ENCODE data around the gene CALCOCO2. TPM values are rescaled to one million over a fixed set of nuclear protein-coding genes. Genes with fewer than 3 reads are reported as not detected.
"Not testable (repeated sequence)": the region's sequence is repeated elsewhere in the genome, so short reads cannot be mapped to it uniquely, and the experiment has no call there.

The CALCOCO2 gene
- total RNA-seq, 3 donors from 2014 or later: 181 to 296 (median 224) TPM

DNA sequence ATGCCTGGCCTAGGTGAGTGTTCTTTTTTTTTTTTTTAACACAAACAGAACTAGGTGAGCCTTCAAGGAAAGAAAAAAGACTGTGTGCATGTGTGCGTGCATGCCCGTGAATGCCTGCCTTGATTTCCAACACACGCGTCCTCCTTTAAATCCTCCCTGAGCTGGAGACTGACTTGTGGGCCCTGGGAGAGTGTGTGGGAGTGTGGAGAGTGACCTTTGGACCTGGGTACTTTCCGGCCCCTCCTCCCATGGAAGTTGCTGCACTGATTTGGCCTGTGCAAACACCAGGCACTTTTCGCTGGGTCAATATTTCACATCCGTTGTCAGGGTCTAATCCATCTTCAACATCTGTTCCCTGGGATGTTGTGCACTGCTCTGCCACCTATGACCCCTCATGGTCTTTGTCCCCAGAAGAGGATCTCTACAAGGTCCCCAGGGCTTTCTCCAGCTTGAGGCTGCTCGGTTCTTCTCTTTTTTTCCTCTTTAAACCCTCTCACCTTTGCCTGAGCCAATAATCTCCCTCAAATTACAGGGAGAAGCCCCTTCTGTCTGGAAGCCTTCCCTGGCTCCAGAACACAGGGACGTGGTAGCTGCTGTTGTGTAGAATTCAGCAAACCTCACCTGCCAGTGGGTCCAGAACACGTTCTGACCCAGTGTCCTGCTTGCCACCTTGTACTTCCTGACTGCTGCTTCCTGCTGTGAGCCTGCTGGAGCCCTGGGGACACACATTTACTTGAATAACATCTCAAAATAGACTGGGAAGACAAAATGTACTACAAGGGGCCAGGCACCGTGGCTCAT, 40.9 kb downstream of the CALCOCO2 start:
- TF ChIP-seq, protein P1, sequence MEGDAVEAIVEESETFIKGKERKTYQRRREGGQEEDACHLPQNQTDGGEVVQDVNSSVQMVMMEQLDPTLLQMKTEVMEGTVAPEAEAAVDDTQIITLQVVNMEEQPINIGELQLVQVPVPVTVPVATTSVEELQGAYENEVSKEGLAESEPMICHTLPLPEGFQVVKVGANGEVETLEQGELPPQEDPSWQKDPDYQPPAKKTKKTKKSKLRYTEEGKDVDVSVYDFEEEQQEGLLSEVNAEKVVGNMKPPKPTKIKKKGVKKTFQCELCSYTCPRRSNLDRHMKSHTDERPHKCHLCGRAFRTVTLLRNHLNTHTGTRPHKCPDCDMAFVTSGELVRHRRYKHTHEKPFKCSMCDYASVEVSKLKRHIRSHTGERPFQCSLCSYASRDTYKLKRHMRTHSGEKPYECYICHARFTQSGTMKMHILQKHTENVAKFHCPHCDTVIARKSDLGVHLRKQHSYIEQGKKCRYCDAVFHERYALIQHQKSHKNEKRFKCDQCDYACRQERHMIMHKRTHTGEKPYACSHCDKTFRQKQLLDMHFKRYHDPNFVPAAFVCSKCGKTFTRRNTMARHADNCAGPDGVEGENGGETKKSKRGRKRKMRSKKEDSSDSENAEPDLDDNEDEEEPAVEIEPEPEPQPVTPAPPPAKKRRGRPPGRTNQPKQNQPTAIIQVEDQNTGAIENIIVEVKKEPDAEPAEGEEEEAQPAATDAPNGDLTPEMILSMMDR (IDR thresholded peaks at IDR 0.05): no peak
- intact Hi-C loops (cut with DNase I, micrococcal nuclease): loop anchor here (5.0 to 10.0 kb wide), 2 partner anchors 197 to 199 kb away; no protein-coding TSS in a partner anchor
- DNase-seq: peak; percentile 76 to 87 (median 84)

DNA sequence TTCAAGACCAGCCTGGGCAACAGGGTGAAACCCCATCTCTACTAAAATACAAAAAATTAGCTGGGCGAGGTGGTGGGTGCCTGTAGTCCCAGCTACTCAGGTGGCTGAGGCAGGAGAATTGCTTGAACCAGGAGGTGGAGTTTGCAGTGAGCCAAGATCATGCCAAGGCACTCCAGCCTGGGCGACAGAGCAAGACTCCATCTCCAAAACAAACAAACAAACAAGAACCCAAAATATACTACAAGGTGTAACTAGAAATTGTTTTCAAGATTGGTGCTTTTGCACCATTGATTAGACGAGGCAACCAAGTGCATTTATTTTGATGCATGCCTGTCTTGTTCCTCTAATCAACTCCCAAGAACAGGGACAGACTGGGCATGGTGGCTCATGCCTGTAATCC, 41.6 kb downstream of the CALCOCO2 start:
- not testable (repeated sequence) for DNase-seq; H3K9me3 ChIP-seq; H3K36me3 ChIP-seq (ENCODE audit: low read depth); H3K4me3 ChIP-seq; ATAC-seq
- intact Hi-C loops (cut with DNase I, micrococcal nuclease): loop anchor here (5.0 to 10.0 kb wide), 2 partner anchors 198 to 200 kb away; no protein-coding TSS in a partner anchor
- peaks cover 55% of the 10 kb centered on the region for H3K4me1 ChIP-seq (ENCODE audit: low read depth)

More for the DNA sequence above, 40.9 kb downstream of the CALCOCO2 start:
- peaks cover 52% of the 10 kb centered on the region for H3K4me1 ChIP-seq (ENCODE audit: low read depth)
- peak; percentile 87 for ATAC-seq
- H3K9me3 ChIP-seq: no peaks in the 10 kb centered on the region
- H3K36me3 ChIP-seq (ENCODE audit: low read depth): no peaks in the 10 kb centered on the region
- no peak overlapping the region for H3K4me3 ChIP-seq

DNA sequence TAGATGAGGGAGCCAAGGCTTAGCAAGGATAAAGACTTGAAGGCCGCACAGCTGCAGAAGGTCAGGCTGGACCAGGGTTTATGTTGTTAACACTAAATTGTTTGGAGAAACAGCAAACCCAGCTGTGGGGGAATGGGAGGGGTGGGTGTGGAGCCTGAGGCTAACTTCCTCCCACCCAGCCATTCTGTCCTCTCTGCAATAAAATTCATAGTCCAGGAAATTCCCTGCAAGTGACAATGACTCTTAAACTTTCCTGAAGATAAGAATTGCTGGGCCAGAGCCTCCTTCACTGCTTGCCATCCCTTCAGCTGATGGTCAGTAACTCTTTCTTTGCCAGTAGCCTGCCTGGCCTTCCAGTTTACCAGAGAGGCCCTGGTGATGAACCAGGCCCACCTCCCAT, 42.4 kb downstream of the CALCOCO2 start:
- Histone ChIP-seq H3K4me3 (no peak overlapping the region), H3K9me3 (no peaks in the 10 kb centered on the region), H3K36me3 (ENCODE audit: low read depth) (no peaks in the 10 kb centered on the region), H3K4me1 (ENCODE audit: low read depth) (peaks cover 59% of the 10 kb centered on the region)
- TF ChIP-seq, protein P1 (IDR thresholded peaks at IDR 0.05): no peak
- ATAC-seq: peak; percentile 71
- peak in 2 of 3 donors; percentile 62 to 79 for DNase-seq
- intact Hi-C loops (cut with DNase I, micrococcal nuclease): loop anchor here (5.0 to 10.0 kb wide), 2 partner anchors 198 to 201 kb away; no protein-coding TSS in a partner anchor

DNA sequence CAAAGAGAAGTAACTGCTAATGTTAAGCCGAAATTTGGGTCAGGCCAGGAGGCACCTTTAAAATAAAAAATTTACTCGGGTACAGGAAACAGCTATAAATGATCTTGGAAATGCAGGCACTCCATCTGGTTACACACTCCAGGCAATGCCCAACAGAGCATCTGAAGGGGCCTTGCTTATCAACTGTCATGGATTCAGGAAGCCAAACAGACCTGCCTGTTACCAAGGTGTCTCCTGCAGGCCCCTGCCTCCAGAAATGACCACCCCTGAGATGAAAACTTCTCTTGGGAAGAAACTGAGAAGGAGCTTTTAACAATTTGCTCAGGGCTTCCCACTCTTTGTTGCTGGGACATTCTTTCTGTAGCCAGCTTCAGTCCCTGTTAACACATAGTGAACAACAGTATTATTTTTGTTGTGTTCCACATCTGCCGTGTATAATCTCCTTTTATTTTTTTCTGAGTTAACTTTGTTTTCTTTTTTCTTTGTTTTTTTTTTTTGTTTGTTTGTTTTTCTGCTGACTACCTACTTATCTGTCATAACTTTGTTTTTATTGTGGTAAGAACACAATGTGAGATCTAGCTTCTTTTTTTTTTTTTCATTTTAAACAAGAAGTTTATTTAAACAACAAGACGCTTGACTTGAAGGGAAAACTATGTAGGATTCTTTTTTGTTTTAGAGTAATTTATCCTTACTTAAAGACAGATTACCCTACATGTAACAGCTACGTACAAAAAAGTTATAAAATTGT, 43.0 kb downstream of the CALCOCO2 start:
- Histone ChIP-seq H3K9me3 (no peaks in the 10 kb centered on the region), H3K36me3 (ENCODE audit: low read depth) (no peaks in the 10 kb centered on the region), H3K4me3 (no peak overlapping the region), H3K4me1 (ENCODE audit: low read depth) (peaks cover 57% of the 10 kb centered on the region)
- intact Hi-C loops (cut with DNase I, micrococcal nuclease): loop anchor here (5.0 to 10.0 kb wide), 2 partner anchors 199 to 202 kb away; no protein-coding TSS in a partner anchor
- TF ChIP-seq, protein P1 (IDR thresholded peaks at IDR 0.05): no peak
- peak; percentile 2 for ATAC-seq
- DNase-seq: no peak

DNA sequence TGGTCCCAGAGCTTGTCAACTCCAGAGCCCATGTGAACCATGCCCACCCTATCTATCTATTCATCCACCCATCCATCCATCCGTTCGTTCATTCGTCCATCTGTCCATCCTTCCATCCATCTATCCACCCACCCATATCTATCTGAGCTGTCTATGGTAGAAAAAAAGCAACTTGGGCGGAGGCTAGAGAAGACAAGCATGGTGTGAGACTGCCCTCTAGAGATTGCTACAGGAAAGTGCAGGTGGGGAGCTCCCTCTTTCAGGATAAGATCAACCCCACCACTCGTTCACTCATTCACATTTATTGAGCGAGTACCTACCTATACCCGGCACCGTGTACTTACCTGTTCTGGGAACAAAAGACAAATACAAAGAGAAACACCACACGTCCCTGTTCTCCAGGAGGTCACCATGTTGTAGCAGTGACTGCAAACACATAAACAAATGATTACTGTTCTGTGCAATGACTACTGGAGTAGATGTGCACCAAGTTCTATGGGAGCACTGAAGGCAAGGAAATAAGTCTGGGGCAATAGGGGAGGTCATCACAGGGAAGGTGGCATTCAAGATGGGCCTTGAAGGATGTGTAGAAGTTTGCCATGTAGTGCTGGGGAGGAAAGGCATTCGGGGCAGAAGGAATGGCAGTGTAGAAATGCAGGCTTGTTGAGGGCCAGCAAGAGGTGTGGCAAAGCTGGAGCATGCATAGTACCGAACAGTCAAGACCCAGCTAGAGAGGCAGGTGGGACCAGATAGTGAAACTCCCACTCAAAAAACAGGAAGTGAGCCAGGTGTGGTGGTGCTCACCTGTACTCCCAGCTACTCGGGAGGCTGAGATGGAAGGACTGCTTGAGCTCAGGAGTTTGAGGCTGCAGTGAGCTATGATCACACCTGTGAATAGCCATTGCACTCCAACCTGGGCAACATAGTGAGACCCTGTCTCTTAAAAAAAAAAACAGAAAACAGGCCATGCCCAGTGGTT, 48.4 kb downstream of the CALCOCO2 start:
- intact Hi-C loops (cut with DNase I, micrococcal nuclease): loop anchor here (2.0 to 10.0 kb wide), 3 partner anchors 72 to 204 kb away; no protein-coding TSS in a partner anchor
- Histone ChIP-seq H3K4me1 (ENCODE audit: low read depth) (peaks cover 8% of the 10 kb centered on the region), H3K9me3 (no peaks in the 10 kb centered on the region), H3K4me3 (no peak overlapping the region), H3K36me3 (ENCODE audit: low read depth) (no peaks in the 10 kb centered on the region)
- ATAC-seq: peak; percentile 92
- TF ChIP-seq, protein P1 (IDR thresholded peaks at IDR 0.05): peak; percentile 80
- DNase-seq: peak in 1 of 3 donors; percentile 72

Measured in mucosa of descending colon (tissue), 3 donors.